ENCODE measurements around the gene SEMA3E. TPM values are rescaled to one million over a fixed set of nuclear protein-coding genes. Genes with fewer than 3 reads are reported as not detected.
"Not testable (repeated sequence)": the region's sequence is repeated elsewhere in the genome, so short reads cannot be mapped to it uniquely, and the experiment has no call there.

The SEMA3E gene
- total and polyA plus RNA-seq, 5 experiments from 2014 or later = not detected

- Mint-ChIP-seq H3K27me3 (no peaks in the 10 kb centered on the region), H3K4me3 (no peak overlapping the region), H3K4me1 (peaks cover 0 to 2% (median 0%) of the 10 kb centered on the region in 4 donors), H3K9me3 (peaks cover 0 to 11% (median 0%) of the 10 kb centered on the region in 9 donors), H3K27ac (no peak overlapping the region), H3K36me3 (no peaks in the 10 kb centered on the region)
- DNase-seq (no peak), ATAC-seq (no peak)
- POLR2A ChIA-PET = no interaction called here
Observed at GRCh38 chr7:83575436-83575835, 73.5 kb downstream of the SEMA3E start.

- Mint-ChIP-seq H3K4me3 (no peak overlapping the region), H3K27ac (no peak overlapping the region), H3K27me3 (no peaks in the 10 kb centered on the region), H3K36me3 (no peaks in the 10 kb centered on the region), H3K4me1 (no peaks in the 10 kb centered on the region), H3K9me3 (peaks cover 0 to 11% (median 2%) of the 10 kb centered on the region in 9 donors)
- ATAC-seq (no peak), DNase-seq (no peak)
- POLR2A ChIA-PET = no interaction called here
Observed at GRCh38 chr7:83574616-83575015, 74.3 kb downstream of the SEMA3E start.

- H3K27me3 Mint-ChIP-seq = no peaks in the 10 kb centered on the region
- H3K27ac Mint-ChIP-seq = no peak overlapping the region
- no peak overlapping the region for H3K4me3 Mint-ChIP-seq
- no peaks in the 10 kb centered on the region for H3K4me1 Mint-ChIP-seq
- H3K36me3 Mint-ChIP-seq = no peaks in the 10 kb centered on the region
- ATAC-seq = no peak
- no peak for DNase-seq
- H3K9me3 Mint-ChIP-seq = peaks cover 0 to 15% (median 3%) of the 10 kb centered on the region in 9 donors
- POLR2A ChIA-PET = no interaction called here
Observed at GRCh38 chr7:83562960-83563359, 86.0 kb downstream of the SEMA3E start.

GRCh38 chr7:83562289-83562688 lies 86.7 kb downstream of the SEMA3E start:
- H3K4me1 Mint-ChIP-seq = no peaks in the 10 kb centered on the region
- DNase-seq = no peak
- H3K36me3 Mint-ChIP-seq = no peaks in the 10 kb centered on the region
- H3K27me3 Mint-ChIP-seq = no peaks in the 10 kb centered on the region
- H3K4me3 Mint-ChIP-seq = no peak overlapping the region
- POLR2A ChIA-PET = no interaction called here
- H3K27ac Mint-ChIP-seq = no peak overlapping the region
- no peak for ATAC-seq
- H3K9me3 Mint-ChIP-seq = peaks cover 0 to 15% (median 3%) of the 10 kb centered on the region in 9 donors

- H3K36me3 Mint-ChIP-seq = no peaks in the 10 kb centered on the region
- H3K4me1 Mint-ChIP-seq = no peaks in the 10 kb centered on the region
- DNase-seq (no peak), ATAC-seq (no peak)
- H3K27me3 Mint-ChIP-seq = no peaks in the 10 kb centered on the region
- H3K9me3 Mint-ChIP-seq = peaks cover 0 to 13% (median 2%) of the 10 kb centered on the region in 9 donors
- H3K4me3 Mint-ChIP-seq = no peak overlapping the region
- POLR2A ChIA-PET = no interaction called here
- H3K27ac Mint-ChIP-seq = no peak overlapping the region
Observed at GRCh38 chr7:83559887-83560286, 89.1 kb downstream of the SEMA3E start.

GRCh38 chr7:83552556-83552955 lies 96.4 kb downstream of the SEMA3E start:
- H3K4me1 Mint-ChIP-seq, ATAC-seq, H3K27me3 Mint-ChIP-seq, H3K27ac Mint-ChIP-seq, H3K36me3 Mint-ChIP-seq, POLR2A ChIA-PET, DNase-seq, H3K4me3 Mint-ChIP-seq: not testable (repeated sequence)
- peaks cover 0 to 37% (median 5%) of the 10 kb centered on the region in 9 donors for H3K9me3 Mint-ChIP-seq

- DNase-seq = no peak
- H3K4me1 Mint-ChIP-seq = peaks cover 0 to 2% (median 0%) of the 10 kb centered on the region in 4 donors
- no peak for ATAC-seq
- no peaks in the 10 kb centered on the region for H3K36me3 Mint-ChIP-seq
- no peak overlapping the region for H3K27ac Mint-ChIP-seq
- POLR2A ChIA-PET = no interaction called here
- H3K9me3 Mint-ChIP-seq = peaks cover 0 to 37% (median 5%) of the 10 kb centered on the region in 9 donors
- no peak overlapping the region for H3K4me3 Mint-ChIP-seq
- H3K27me3 Mint-ChIP-seq = no peaks in the 10 kb centered on the region
Observed at GRCh38 chr7:83550100-83550499, 98.8 kb downstream of the SEMA3E start.

GRCh38 chr7:83548250-83548649 lies 100.7 kb downstream of the SEMA3E start:
- POLR2A ChIA-PET = no interaction called here
- Mint-ChIP-seq H3K36me3 (no peaks in the 10 kb centered on the region), H3K27ac (no peak overlapping the region), H3K27me3 (no peaks in the 10 kb centered on the region), H3K9me3 (peaks cover 0 to 31% (median 4%) of the 10 kb centered on the region in 9 donors), H3K4me1 (peaks cover 0 to 2% (median 0%) of the 10 kb centered on the region in 4 donors), H3K4me3 (no peak overlapping the region)
- no peak for DNase-seq
- ATAC-seq = no peak

- POLR2A ChIA-PET = no interaction called here
- Mint-ChIP-seq H3K36me3 (no peaks in the 10 kb centered on the region), H3K27me3 (no peaks in the 10 kb centered on the region), H3K4me3 (no peak overlapping the region), H3K9me3 (peaks cover 0 to 24% (median 0%) of the 10 kb centered on the region in 9 donors), H3K4me1 (peaks cover 0 to 2% (median 0%) of the 10 kb centered on the region in 4 donors), H3K27ac (no peak overlapping the region)
- DNase-seq = no peak
- ATAC-seq = no peak
Observed at GRCh38 chr7:83547526-83547925, 101.4 kb downstream of the SEMA3E start.

GRCh38 chr7:83546586-83546985 lies 102.4 kb downstream of the SEMA3E start:
- no peak overlapping the region for H3K27ac Mint-ChIP-seq
- no peak for ATAC-seq
- no peaks in the 10 kb centered on the region for H3K36me3 Mint-ChIP-seq
- peaks cover 0 to 2% (median 0%) of the 10 kb centered on the region in 4 donors for H3K4me1 Mint-ChIP-seq
- POLR2A ChIA-PET = no interaction called here
- DNase-seq = no peak
- peaks cover 0 to 15% (median 0%) of the 10 kb centered on the region in 9 donors for H3K9me3 Mint-ChIP-seq
- H3K27me3 Mint-ChIP-seq = no peaks in the 10 kb centered on the region
- no peak overlapping the region for H3K4me3 Mint-ChIP-seq

GRCh38 chr7:83541187-83541960 lies 107.6 kb downstream of the SEMA3E start:
- H3K27me3 Mint-ChIP-seq = peaks cover 0 to 3% (median 0%) of the 10 kb centered on the region in 5 donors
- POLR2A ChIA-PET = no interaction called here

GRCh38 chr7:83534488-83534887 lies 114.5 kb downstream of the SEMA3E start:
- POLR2A ChIA-PET = no interaction called here
- Mint-ChIP-seq H3K4me1 (no peaks in the 10 kb centered on the region), H3K36me3 (no peaks in the 10 kb centered on the region), H3K4me3 (no peak overlapping the region), H3K27ac (no peak overlapping the region), H3K9me3 (peaks cover 0 to 8% (median 0%) of the 10 kb centered on the region in 9 donors), H3K27me3 (peaks cover 0 to 1% (median 0%) of the 10 kb centered on the region in 5 donors)
- DNase-seq (no peak), ATAC-seq (no peak)

More at GRCh38 chr7:83541187-83541960, 107.6 kb downstream of the SEMA3E start:
- H3K9me3 Mint-ChIP-seq = peaks cover 0 to 14% (median 0%) of the 10 kb centered on the region in 9 donors
- no peak for DNase-seq
- ATAC-seq = no peak
- H3K4me3 Mint-ChIP-seq = no peak overlapping the region
- H3K4me1 Mint-ChIP-seq = no peaks in the 10 kb centered on the region
- H3K36me3 Mint-ChIP-seq = no peaks in the 10 kb centered on the region
- no peak overlapping the region for H3K27ac Mint-ChIP-seq

GRCh38 chr7:83532219-83532618 lies 116.7 kb downstream of the SEMA3E start:
- no peak for ATAC-seq
- POLR2A ChIA-PET = no interaction called here
- no peaks in the 10 kb centered on the region for H3K4me1 Mint-ChIP-seq

GRCh38 chr7:83531766-83532165 lies 117.2 kb downstream of the SEMA3E start:
- Mint-ChIP-seq H3K27ac (no peak overlapping the region), H3K4me1 (no peaks in the 10 kb centered on the region), H3K9me3 (peaks cover 0 to 2% (median 0%) of the 10 kb centered on the region in 9 donors), H3K4me3 (no peak overlapping the region), H3K27me3 (no peaks in the 10 kb centered on the region), H3K36me3 (no peaks in the 10 kb centered on the region)
- ATAC-seq = no peak
- POLR2A ChIA-PET = no interaction called here
- DNase-seq = no peak

More at GRCh38 chr7:83532219-83532618, 116.7 kb downstream of the SEMA3E start:
- no peaks in the 10 kb centered on the region for H3K36me3 Mint-ChIP-seq
- DNase-seq = no peak
- no peaks in the 10 kb centered on the region for H3K27me3 Mint-ChIP-seq
- H3K9me3 Mint-ChIP-seq = peaks cover 0 to 3% (median 0%) of the 10 kb centered on the region in 9 donors
- no peak overlapping the region for H3K4me3 Mint-ChIP-seq
- H3K27ac Mint-ChIP-seq = no peak overlapping the region

Measured in naive thymus-derived CD8-positive, alpha-beta T cell (primary cell).